Chondrocyte (in vitro differentiated cells): ENCODE results near the gene ZNRD2. TPM values are rescaled to one million over a fixed set of nuclear protein-coding genes. Genes with fewer than 3 reads are reported as not detected.

ENCODE experiments used
- DNase-seq: peaks from one replicate; pipeline ENCODE4 v3.0.0; 2021; ENCODE audit warnings: mixed read lengths, low spot score
- H3K27ac Mint-ChIP-seq: one replicate; pipeline ENCODE4 v1.8.0; 2021; ENCODE audit warnings: mild to moderate bottlenecking, moderate library complexity, mixed read lengths; ENCODE audit not compliant: unreplicated experiment
- H3K27me3 Mint-ChIP-seq: 2 replicates; pipeline ENCODE4 v1.8.0; 2021; ENCODE audit warnings: low read depth, mixed read lengths
- H3K36me3 Mint-ChIP-seq: 2 replicates; pipeline ENCODE4 v1.8.0; 2021; ENCODE audit warnings: low read depth, mixed read lengths
- H3K4me1 Mint-ChIP-seq: 2 replicates; pipeline ENCODE4 v1.8.0; 2021; ENCODE audit warnings: low read depth, mild to moderate bottlenecking, mixed read lengths
- H3K4me3 Mint-ChIP-seq: one replicate; pipeline ENCODE4 v1.8.0; 2021; ENCODE audit warnings: mild to moderate bottlenecking, moderate library complexity, mixed read lengths; ENCODE audit not compliant: unreplicated experiment
- H3K9me3 Mint-ChIP-seq: 2 replicates; pipeline ENCODE4 v1.8.0; 2021; ENCODE audit warnings: low read depth, mixed read lengths
- total RNA-seq: library from RNA; stranded (reverse); gene quantifications from 3 replicates; pipeline ENCODE4 v1.2.1, GENCODE V29; 2021
- TF ChIP-seq, protein P1 (sequence below): fragments of 200-600 bp; sonication (generic); IDR thresholded peaks from 2 replicates; pipeline ENCODE4 v1.5.0; 2021; ENCODE audit warnings: antibody characterized with exemption, mild to moderate bottlenecking, moderate library complexity

The ZNRD2 gene
- total RNA-seq, 1 donor from 2014 or later: 26.4 TPM

DNA sequence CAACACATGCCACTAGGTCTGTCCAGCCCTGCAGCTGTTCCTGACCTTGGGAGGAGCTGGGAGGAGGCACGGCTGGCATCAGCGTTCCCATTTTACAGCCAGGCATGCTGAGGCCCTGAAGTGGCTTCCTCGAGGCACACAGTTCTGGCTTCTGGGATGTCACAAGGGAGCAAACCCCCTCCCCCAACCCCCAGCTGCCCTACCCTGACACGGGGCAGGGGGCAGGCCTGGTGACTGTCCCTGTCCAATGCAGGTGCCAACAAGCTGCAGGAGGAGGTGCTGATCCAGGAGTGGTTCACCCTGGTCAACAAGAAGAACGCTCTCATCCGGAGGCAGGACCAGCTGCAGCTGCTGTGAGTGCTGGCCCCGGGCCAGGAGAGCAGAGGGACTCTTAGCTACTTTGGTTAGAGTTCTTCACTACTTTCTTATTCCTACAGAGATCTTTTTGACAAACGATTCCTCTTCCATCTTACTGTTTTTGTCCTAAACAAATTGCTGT lies 20.0 kb downstream of the ZNRD2 start:
- no peaks in the 10 kb centered on the region for H3K9me3 Mint-ChIP-seq
- DNase-seq: no peak
- no peaks in the 10 kb centered on the region for H3K27me3 Mint-ChIP-seq
- H3K4me1 Mint-ChIP-seq: peaks cover 30% of the 10 kb centered on the region
- no peak overlapping the region for H3K4me3 Mint-ChIP-seq
- no peak overlapping the region for H3K27ac Mint-ChIP-seq
- TF ChIP-seq, protein P1, sequence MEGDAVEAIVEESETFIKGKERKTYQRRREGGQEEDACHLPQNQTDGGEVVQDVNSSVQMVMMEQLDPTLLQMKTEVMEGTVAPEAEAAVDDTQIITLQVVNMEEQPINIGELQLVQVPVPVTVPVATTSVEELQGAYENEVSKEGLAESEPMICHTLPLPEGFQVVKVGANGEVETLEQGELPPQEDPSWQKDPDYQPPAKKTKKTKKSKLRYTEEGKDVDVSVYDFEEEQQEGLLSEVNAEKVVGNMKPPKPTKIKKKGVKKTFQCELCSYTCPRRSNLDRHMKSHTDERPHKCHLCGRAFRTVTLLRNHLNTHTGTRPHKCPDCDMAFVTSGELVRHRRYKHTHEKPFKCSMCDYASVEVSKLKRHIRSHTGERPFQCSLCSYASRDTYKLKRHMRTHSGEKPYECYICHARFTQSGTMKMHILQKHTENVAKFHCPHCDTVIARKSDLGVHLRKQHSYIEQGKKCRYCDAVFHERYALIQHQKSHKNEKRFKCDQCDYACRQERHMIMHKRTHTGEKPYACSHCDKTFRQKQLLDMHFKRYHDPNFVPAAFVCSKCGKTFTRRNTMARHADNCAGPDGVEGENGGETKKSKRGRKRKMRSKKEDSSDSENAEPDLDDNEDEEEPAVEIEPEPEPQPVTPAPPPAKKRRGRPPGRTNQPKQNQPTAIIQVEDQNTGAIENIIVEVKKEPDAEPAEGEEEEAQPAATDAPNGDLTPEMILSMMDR: no peak
- H3K36me3 Mint-ChIP-seq: peaks cover 7% of the 10 kb centered on the region

DNA sequence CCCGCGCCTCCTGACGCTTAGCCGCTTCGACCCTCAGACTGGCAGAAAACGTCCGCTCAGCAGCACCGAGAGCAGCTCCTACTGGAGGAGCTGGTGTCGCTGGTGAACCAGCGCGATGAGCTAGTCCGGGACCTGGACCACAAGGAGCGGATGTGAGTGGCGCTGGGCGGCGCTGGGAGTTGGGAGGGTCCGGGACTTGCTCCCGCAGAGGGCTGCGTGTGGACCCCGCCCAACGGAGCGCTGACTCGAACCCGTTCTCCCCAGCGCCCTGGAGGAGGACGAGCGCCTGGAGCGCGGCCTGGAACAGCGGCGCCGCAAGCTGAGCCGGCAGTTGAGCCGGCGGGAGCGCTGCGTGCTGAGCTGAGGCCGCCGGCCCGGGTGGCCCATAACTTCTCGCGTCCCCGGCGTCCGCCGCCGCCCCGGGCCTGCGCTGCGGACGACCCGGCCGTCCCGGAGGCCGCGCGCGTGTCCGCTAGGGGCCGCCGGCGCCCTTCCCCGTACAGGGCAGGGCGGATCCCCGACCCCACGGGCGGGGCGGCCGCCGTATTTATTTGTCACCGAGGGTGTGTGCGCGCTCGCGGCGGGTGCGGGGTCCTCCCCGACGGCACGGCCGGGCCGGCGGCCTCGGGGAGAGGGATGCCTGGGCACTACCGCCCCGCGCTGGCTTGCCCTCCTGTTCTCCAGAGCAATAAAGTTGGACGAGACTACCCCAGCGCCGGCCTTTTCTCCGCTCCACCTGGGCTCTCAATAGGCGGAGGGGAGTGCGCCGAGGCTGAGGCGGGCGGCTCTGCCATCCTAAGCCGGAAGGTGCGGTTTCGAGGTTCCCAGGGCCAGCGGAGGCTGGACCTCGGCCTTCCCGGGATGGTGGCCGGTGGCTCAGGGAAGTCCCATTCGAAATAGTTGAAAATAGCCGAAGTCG lies 21.9 kb downstream of the ZNRD2 start:
- H3K36me3 Mint-ChIP-seq: peaks cover 5% of the 10 kb centered on the region
- no peak overlapping the region for H3K4me3 Mint-ChIP-seq
- no peak for DNase-seq
- H3K27ac Mint-ChIP-seq: no peak overlapping the region
- TF ChIP-seq, protein P1: no peak
- no peaks in the 10 kb centered on the region for H3K27me3 Mint-ChIP-seq
- peaks cover 23% of the 10 kb centered on the region for H3K4me1 Mint-ChIP-seq
- H3K9me3 Mint-ChIP-seq: no peaks in the 10 kb centered on the region

DNA sequence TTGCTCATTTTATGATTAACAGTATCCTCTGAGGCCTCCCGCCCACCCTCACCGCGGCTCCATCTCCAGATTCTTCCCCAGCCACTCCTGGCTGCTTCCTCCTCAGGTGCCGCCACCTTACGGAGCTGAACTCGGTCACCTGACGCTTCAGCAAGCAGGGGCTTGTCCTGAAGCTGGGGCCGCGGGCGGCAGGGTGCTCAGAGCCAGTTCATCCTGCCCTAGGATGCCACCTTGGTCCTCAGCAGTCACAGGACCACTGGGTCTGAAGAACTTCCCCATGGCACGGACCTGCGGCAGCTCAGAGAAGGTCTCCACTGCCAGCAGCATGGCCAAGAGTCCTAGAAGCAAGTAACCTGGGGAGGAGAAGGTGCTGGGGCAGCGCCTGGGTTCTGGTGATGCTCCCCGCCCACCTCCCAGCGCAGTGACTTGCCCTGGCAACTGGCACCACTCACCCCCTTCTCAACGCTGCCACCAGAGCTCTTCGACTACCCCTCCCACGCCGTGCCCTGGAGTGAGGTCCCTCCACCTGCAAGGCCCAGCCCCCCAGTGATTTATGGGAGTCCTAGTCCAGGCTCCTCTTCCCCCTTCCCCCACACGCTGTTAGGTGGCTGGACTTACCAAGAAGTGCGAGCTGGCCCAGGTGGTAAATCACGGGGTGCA lies 22.7 kb downstream of the ZNRD2 start:
- H3K36me3 Mint-ChIP-seq: peaks cover 6% of the 10 kb centered on the region
- no peak overlapping the region for H3K4me3 Mint-ChIP-seq
- peaks cover 15% of the 10 kb centered on the region for H3K4me1 Mint-ChIP-seq
- DNase-seq: no peak
- no peak overlapping the region for H3K27ac Mint-ChIP-seq
- no peaks in the 10 kb centered on the region for H3K27me3 Mint-ChIP-seq
- TF ChIP-seq, protein P1: no peak
- no peaks in the 10 kb centered on the region for H3K9me3 Mint-ChIP-seq

DNA sequence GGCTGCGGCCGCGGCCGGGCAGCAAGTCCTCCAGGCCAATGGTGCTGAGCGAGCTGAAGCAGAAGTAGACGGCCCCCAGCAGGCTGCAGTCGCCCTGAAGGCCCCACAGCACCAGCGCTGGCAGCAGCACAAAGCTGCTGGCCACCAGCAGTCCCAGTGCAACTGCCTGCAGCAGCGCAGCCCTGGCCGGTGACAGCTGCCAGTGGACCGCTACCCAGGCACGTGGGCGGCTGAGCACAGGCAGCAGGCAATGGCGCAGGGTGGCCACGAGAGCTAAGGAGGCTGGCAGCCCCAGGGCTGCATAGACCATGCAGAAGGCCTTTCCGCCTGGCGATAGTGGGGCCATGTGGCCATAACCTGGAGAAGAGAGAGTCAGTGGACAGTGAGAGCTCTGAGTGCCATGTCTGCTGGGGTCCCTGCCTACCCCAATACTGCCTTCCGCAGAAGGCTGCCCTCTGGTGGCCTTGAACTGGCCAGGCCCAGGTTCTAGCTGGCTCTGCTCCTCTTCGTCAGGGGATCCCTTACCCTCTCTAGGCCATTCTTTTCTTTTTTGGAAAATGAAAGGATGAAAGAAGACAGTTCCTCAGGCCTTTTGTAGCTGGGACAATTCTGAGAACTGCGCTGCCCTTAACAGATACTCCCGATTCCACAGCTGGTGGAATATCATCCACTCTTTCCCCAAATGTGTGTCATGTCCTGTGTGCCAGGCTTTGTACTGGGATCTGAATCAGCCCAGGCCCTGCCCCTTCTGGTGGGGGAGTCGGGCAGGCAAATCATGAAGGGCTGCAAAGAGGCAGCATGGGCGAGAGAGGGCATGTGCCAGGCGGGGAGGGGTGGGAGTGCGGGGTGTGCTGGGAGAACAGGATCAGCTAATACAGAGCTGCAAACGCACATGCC lies 23.5 kb downstream of the ZNRD2 start:
- Mint-ChIP-seq H3K27ac (no peak overlapping the region), H3K9me3 (no peaks in the 10 kb centered on the region), H3K27me3 (no peaks in the 10 kb centered on the region), H3K36me3 (peaks cover 6% of the 10 kb centered on the region), H3K4me3 (no peak overlapping the region), H3K4me1 (peaks cover 10% of the 10 kb centered on the region)
- no peak for DNase-seq
- TF ChIP-seq, protein P1: peak; percentile 82
